HepG2 (cell line): ENCODE results near the gene CBX2. TPM values are rescaled to one million over a fixed set of nuclear protein-coding genes. Genes with fewer than 3 reads are reported as not detected.

Experiments
- ASH2L ChIP-seq: fragments of 300-600, 200-600 bp; sonication (generic); IDR thresholded peaks from 2 replicates; pipeline ENCODE4 v1.7.0; 2017; ENCODE audit warnings: low read depth, mild to moderate bottlenecking, moderate library complexity, mixed read lengths, low read length; ENCODE audit not compliant: insufficient read length
- ESRRA ChIP-seq: sonication (generic); formaldehyde crosslinking; IDR thresholded peaks from 2 replicates; pipeline ENCODE4 v1.5.1; 2020; ENCODE audit warnings: mild to moderate bottlenecking, low read depth, missing genetic modification reagents
- KLF11 ChIP-seq: IDR thresholded peaks from 2 replicates; pipeline ENCODE4 v1.6.1; 2016; ENCODE audit warnings: missing compliant biosample characterization
- MED1 ChIP-seq: sonication (generic); formaldehyde crosslinking; IDR thresholded peaks from 2 replicates; pipeline ENCODE4 v1.4.0; 2020; ENCODE audit warnings: missing genetic modification reagents
- MTA1 ChIP-seq: sonication (generic); formaldehyde crosslinking; IDR thresholded peaks from 2 replicates; pipeline ENCODE4 v1.4.0; 2020; ENCODE audit warnings: missing genetic modification reagents, mild to moderate bottlenecking, borderline replicate concordance
- NR1H2 ChIP-seq: sonication (generic); formaldehyde crosslinking; IDR thresholded peaks from 2 replicates; pipeline ENCODE4 v1.8.1; 2022; ENCODE audit warnings: low read depth, missing genetic modification reagents, borderline replicate concordance
- PHF8 ChIP-seq: sonication (generic); formaldehyde crosslinking; IDR thresholded peaks from 2 replicates; pipeline ENCODE4 v1.5.0; 2020; ENCODE audit warnings: missing genetic modification reagents
- POLR2G ChIP-seq: fragments of 200-400 bp; formaldehyde crosslinking; IDR thresholded peaks from 2 replicates; pipeline ENCODE4 v1.6.1; 2018; ENCODE audit warnings: mild to moderate bottlenecking, low read depth, low read length, moderate library complexity
- RXRB ChIP-seq: IDR thresholded peaks from 2 replicates; pipeline ENCODE4 v1.6.1; 2016; ENCODE audit warnings: borderline replicate concordance, missing genetic modification reagents, missing compliant biosample characterization
- TCF7L2 ChIP-seq: IDR thresholded peaks from 2 replicates; pipeline ENCODE4 v1.6.1; 2011; ENCODE audit warnings: mild to moderate bottlenecking, low read depth, low read length, moderate library complexity
- ZKSCAN5 ChIP-seq: sonication (generic); formaldehyde crosslinking; IDR thresholded peaks from 2 replicates; pipeline ENCODE4 v1.5.1; 2020; ENCODE audit warnings: mild to moderate bottlenecking, missing genetic modification reagents
- ZNF343 ChIP-seq: sonication (generic); formaldehyde crosslinking; IDR thresholded peaks from 2 replicates; pipeline ENCODE4 v1.4.0; 2020; ENCODE audit warnings: mild to moderate bottlenecking, missing genetic modification reagents
- ZNF383 ChIP-seq: sonication (generic); formaldehyde crosslinking; IDR thresholded peaks from 2 replicates; pipeline ENCODE4 v1.4.0; 2020; ENCODE audit warnings: missing genetic modification reagents, mild to moderate bottlenecking, borderline replicate concordance
- ZNF7 ChIP-seq: IDR thresholded peaks from 2 replicates; pipeline ENCODE4 v1.6.1; 2016; ENCODE audit warnings: missing biosample characterization, missing genetic modification reagents
- ZNF891 ChIP-seq: sonication (generic); formaldehyde crosslinking; IDR thresholded peaks from 2 replicates; pipeline ENCODE4 v1.5.0; 2020; ENCODE audit warnings: mild to moderate bottlenecking, missing genetic modification reagents
- polyA plus RNA-seq, 8 experiments: library from polyadenylated mRNA; depleted of rRNA in 3 of 8; stranded (reverse) in 7 of 8; unstranded in 1 of 8; fragments of >200 nt; fragmentation: Illumina TruSeq in 4 of 8; extraction: Trizol in 4 of 8; gene quantifications; 2 replicates each; pipeline versions ENCODE4 v1.2.1 to v1.2.3, GENCODE V29; 2011 to 2016; ENCODE audit warnings: low read depth in 4 of 8, missing spikeins in 1 of 8, mixed read lengths in 1 of 8; ENCODE audit not compliant: insufficient read depth in 1 of 8
- total RNA-seq, 5 experiments: library from RNA; depleted of rRNA; stranded (reverse); fragments of >200 nt; fragmentation: Illumina TruSeq; extraction: Trizol; gene quantifications; 2 replicates each; pipeline ENCODE4 v1.2.3, GENCODE V29; 2016; ENCODE audit warnings: low read depth in 1 of 5
- TF ChIP-seq, protein P1 (sequence below): sonication (generic); formaldehyde crosslinking; IDR thresholded peaks from 2 replicates; pipeline ENCODE4 v1.5.0; 2020; ENCODE audit warnings: mild to moderate bottlenecking, missing genetic modification reagents
- TF ChIP-seq, protein P2 (sequence below): sonication (generic); formaldehyde crosslinking; IDR thresholded peaks from 2 replicates; pipeline ENCODE4 v1.5.1; 2020; ENCODE audit warnings: mild to moderate bottlenecking, missing genetic modification reagents, borderline replicate concordance
- TF ChIP-seq, protein P3 (sequence below), 2 experiments: IDR thresholded peaks; 2 replicates each; pipeline ENCODE4 v1.6.1; 2011 to 2012; ENCODE audit warnings: low read length in 2 of 2, borderline replicate concordance in 1 of 2, low read depth in 1 of 2, mild to moderate bottlenecking in 1 of 2, moderate library complexity in 1 of 2

The CBX2 gene
- total and polyA plus RNA-seq, 2 of the 13 experiments (the other 11 are each of a cell fraction or from before 2014, with no cell fraction given) = 14.5 to 31.1 TPM

DNA sequence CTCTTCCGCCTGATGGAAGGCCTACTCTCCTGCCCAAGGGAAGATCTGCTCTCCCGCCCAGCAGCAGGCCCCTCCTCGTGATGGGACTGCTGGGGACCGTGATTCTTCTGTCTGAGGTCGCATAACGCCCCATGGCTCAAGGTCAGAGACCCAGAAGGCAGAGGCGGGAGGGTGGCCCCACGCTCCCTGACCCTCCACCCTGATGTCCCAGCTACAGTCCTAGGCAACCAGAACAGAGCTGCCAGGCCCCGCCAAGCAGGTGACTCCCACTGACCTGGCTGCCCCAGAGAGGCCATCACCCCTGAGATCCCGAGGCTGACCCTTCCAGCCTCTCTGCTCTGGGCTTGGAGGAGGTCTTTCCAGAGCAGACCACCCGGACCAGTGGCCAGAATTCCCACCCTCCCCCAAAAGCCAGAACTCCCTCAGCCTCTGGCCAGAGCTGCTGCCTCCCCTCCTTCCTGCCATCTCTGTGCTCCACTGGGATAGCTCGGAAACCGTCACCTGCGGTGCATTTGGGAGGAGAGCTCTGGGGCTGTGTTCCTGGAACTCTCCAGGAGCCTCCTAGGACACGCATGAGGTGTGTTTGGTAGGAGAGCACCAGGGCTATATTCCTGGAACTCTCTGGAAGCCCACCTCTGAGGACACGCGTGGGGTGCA lies 39.9 kb upstream of the CBX2 start (continued):
- TF ChIP-seq ZKSCAN5 (CRISPR knock-in tag) (no peak), ASH2L (no peak), RXRB (CRISPR knock-in tag) (no peak), KLF11 (CRISPR knock-in tag) (no peak), MED1 (CRISPR knock-in tag) (no peak), POLR2G (no peak), NR1H2 (CRISPR knock-in tag) (no peak), TCF7L2 (no peak), ZNF891 (CRISPR knock-in tag) (0 out of 2 replicates have a peak, but pooled peaks have one; percentile 31), ZNF343 (CRISPR knock-in tag) (no peak), ZNF383 (no peak), ESRRA (CRISPR knock-in tag) (peak; percentile 60; the same call in 1 of the 2 replicates), PHF8 (CRISPR knock-in tag) (no peak), MTA1 (CRISPR knock-in tag) (peak; percentile 31; the same call in 1 of the 2 replicates), ZNF7 (CRISPR knock-in tag) (no peak)
- TF ChIP-seq, protein P1, sequence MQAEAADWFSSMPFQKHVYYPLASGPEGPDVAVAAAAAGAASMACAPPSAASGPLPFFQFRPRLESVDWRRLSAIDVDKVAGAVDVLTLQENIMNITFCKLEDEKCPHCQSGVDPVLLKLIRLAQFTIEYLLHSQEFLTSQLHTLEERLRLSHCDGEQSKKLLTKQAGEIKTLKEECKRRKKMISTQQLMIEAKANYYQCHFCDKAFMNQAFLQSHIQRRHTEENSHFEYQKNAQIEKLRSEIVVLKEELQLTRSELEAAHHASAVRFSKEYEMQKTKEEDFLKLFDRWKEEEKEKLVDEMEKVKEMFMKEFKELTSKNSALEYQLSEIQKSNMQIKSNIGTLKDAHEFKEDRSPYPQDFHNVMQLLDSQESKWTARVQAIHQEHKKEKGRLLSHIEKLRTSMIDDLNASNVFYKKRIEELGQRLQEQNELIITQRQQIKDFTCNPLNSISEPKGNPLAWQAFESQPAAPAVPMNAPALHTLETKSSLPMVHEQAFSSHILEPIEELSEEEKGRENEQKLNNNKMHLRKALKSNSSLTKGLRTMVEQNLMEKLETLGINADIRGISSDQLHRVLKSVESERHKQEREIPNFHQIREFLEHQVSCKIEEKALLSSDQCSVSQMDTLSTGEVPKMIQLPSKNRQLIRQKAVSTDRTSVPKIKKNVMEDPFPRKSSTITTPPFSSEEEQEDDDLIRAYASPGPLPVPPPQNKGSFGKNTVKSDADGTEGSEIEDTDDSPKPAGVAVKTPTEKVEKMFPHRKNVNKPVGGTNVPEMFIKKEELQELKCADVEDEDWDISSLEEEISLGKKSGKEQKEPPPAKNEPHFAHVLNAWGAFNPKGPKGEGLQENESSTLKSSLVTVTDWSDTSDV (CRISPR knock-in tag) = no peak
- TF ChIP-seq, protein P2, sequence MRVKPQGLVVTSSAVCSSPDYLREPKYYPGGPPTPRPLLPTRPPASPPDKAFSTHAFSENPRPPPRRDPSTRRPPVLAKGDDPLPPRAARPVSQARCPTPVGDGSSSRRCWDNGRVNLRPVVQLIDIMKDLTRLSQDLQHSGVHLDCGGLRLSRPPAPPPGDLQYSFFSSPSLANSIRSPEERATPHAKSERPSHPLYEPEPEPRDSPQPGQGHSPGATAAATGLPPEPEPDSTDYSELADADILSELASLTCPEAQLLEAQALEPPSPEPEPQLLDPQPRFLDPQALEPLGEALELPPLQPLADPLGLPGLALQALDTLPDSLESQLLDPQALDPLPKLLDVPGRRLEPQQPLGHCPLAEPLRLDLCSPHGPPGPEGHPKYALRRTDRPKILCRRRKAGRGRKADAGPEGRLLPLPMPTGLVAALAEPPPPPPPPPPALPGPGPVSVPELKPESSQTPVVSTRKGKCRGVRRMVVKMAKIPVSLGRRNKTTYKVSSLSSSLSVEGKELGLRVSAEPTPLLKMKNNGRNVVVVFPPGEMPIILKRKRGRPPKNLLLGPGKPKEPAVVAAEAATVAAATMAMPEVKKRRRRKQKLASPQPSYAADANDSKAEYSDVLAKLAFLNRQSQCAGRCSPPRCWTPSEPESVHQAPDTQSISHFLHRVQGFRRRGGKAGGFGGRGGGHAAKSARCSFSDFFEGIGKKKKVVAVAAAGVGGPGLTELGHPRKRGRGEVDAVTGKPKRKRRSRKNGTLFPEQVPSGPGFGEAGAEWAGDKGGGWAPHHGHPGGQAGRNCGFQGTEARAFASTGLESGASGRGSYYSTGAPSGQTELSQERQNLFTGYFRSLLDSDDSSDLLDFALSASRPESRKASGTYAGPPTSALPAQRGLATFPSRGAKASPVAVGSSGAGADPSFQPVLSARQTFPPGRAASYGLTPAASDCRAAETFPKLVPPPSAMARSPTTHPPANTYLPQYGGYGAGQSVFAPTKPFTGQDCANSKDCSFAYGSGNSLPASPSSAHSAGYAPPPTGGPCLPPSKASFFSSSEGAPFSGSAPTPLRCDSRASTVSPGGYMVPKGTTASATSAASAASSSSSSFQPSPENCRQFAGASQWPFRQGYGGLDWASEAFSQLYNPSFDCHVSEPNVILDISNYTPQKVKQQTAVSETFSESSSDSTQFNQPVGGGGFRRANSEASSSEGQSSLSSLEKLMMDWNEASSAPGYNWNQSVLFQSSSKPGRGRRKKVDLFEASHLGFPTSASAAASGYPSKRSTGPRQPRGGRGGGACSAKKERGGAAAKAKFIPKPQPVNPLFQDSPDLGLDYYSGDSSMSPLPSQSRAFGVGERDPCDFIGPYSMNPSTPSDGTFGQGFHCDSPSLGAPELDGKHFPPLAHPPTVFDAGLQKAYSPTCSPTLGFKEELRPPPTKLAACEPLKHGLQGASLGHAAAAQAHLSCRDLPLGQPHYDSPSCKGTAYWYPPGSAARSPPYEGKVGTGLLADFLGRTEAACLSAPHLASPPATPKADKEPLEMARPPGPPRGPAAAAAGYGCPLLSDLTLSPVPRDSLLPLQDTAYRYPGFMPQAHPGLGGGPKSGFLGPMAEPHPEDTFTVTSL (CRISPR knock-in tag) = no peak
- TF ChIP-seq, protein P3, sequence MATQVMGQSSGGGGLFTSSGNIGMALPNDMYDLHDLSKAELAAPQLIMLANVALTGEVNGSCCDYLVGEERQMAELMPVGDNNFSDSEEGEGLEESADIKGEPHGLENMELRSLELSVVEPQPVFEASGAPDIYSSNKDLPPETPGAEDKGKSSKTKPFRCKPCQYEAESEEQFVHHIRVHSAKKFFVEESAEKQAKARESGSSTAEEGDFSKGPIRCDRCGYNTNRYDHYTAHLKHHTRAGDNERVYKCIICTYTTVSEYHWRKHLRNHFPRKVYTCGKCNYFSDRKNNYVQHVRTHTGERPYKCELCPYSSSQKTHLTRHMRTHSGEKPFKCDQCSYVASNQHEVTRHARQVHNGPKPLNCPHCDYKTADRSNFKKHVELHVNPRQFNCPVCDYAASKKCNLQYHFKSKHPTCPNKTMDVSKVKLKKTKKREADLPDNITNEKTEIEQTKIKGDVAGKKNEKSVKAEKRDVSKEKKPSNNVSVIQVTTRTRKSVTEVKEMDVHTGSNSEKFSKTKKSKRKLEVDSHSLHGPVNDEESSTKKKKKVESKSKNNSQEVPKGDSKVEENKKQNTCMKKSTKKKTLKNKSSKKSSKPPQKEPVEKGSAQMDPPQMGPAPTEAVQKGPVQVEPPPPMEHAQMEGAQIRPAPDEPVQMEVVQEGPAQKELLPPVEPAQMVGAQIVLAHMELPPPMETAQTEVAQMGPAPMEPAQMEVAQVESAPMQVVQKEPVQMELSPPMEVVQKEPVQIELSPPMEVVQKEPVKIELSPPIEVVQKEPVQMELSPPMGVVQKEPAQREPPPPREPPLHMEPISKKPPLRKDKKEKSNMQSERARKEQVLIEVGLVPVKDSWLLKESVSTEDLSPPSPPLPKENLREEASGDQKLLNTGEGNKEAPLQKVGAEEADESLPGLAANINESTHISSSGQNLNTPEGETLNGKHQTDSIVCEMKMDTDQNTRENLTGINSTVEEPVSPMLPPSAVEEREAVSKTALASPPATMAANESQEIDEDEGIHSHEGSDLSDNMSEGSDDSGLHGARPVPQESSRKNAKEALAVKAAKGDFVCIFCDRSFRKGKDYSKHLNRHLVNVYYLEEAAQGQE (IDR thresholded peaks at IDR 0.05; ENCODE audit: borderline replicate concordance in 1 of 2, low read depth in 1 of 2, low read length in 2 of 2) = no peak
